GM12891 (cell line): Measurements from ENCODE around the gene CBFA2T3.

Experiments used
- PAX5 ChIP-seq: IDR thresholded peaks from 2 replicates; pipeline ENCODE4 v1.6.1; 2011; ENCODE audit warnings: low read length, moderate library complexity, mild to moderate bottlenecking; ENCODE audit not compliant: insufficient read depth, severe bottlenecking
- POLR2A ChIP-seq: IDR thresholded peaks from 2 replicates; pipeline ENCODE4 v1.6.1; 2011; ENCODE audit warnings: low read depth, low read length, control low read depth

DNA sequence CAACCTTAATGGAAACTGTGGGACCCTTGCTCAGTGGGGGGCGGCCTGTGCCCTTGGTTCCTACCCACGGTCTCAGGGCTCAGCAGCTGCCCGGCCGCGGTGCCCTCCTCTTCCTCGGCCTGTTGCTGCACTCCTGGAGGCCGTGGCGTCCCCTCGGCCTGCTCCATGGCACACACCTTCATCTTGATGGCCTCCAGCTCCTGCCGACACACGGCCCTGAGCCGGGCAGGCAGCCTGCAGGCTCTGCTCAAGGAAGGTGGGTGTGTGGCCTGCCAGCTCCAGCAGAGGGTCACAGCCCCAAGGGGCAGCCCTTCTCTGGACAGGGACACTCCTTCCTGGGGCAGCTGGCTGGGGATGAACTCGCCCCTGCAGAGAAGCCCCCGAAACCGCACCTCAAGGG is 111.3 kb downstream of the CBFA2T3 start:
- no peak for TF ChIP-seq POLR2A
- no peak for TF ChIP-seq PAX5
